Measurements from ENCODE around the gene VAMP1. TPM values are rescaled to one million over a fixed set of nuclear protein-coding genes. Genes with fewer than 3 reads are reported as not detected.

Gene VAMP1
- total RNA-seq, 1 experiment from 2014 or later = 10.3 TPM

GRCh38 chr12:6494258-6494743, 23.8 kb upstream of the VAMP1 start:
- Histone ChIP-seq H2BK5ac (ENCODE audit: insufficient read length, low read length) (no peak overlapping the region), H3K9me3 (ENCODE audit: control insufficient read depth, low read depth, low read length) (no peaks in the 10 kb centered on the region), H3K14ac (ENCODE audit: insufficient read depth, low read length) (no peak overlapping the region; the same call in 1 of the 2 replicates), H3K18ac (ENCODE audit: insufficient read length, low read depth, low read length) (peak overlapping the region; percentile 86), H3K79me1 (ENCODE audit: insufficient read depth, low read depth, low read length, poor library complexity, severe bottlenecking) (peaks cover 8% of the 10 kb centered on the region), H3K4ac (ENCODE audit: low read depth, low read length) (no peak overlapping the region; the same call in 1 of the 2 replicates), H4K91ac (ENCODE audit: insufficient read length, low read depth, low read length) (no peak overlapping the region), H3K23ac (ENCODE audit: insufficient read length, low read depth, low read length) (no peak overlapping the region), H2AK5ac (ENCODE audit: insufficient read length, low read length) (no peak overlapping the region), H2BK20ac (ENCODE audit: low read depth, low read length, poor library complexity, severe bottlenecking) (no peak overlapping the region), H2BK12ac (ENCODE audit: insufficient read length, low read depth, low read length) (no peak overlapping the region), H3K9ac (ENCODE audit: extremely low read depth, insufficient read length, low read length) (peak overlapping the region; percentile 72), H4K8ac (replicated peaks; ENCODE audit: insufficient read length, low read depth, low read length) (no peak overlapping the region), H2BK120ac (ENCODE audit: low read depth, low read length, poor library complexity, severe bottlenecking) (no peak overlapping the region), H4K5ac (ENCODE audit: insufficient read length, low read depth, low read length) (no peak overlapping the region), H3K79me2 (ENCODE audit: insufficient read depth, low read length) (peaks cover 4% of the 10 kb centered on the region; the same call in 1 of the 2 replicates), H4K20me1 (ENCODE audit: control insufficient read depth, insufficient read depth, insufficient read length) (no peaks in the 10 kb centered on the region), H3K4me1 (ENCODE audit: insufficient read depth, low read length) (0 out of 2 replicates have a peak, but pooled peaks cover 2% of the 10 kb centered on the region), H3K27me3 (ENCODE audit: insufficient read depth, low read length) (no peaks in the 10 kb centered on the region), H2AFZ (ENCODE audit: low read length) (no peak overlapping the region), H3K23me2 (ENCODE audit: insufficient read length, low read depth, low read length, poor library complexity, severe bottlenecking) (peaks cover 9% of the 10 kb centered on the region), H3T11ph (ENCODE audit: low read length) (no peak overlapping the region), H3K27ac (ENCODE audit: insufficient read length, low read depth, low read length) (peak overlapping the region; percentile 59), H3K56ac (ENCODE audit: insufficient read length, low read depth, low read length) (no peak overlapping the region), H3K4me2 (ENCODE audit: insufficient read depth, insufficient read length, low read length) (peak overlapping the region; percentile 100), H2BK15ac (ENCODE audit: low read depth, low read length) (no peak overlapping the region)
- TF ChIP-seq CTCF (conservative IDR thresholded peaks at IDR 0.05) = 0 out of 3 replicates have a peak, but pooled peaks have one; percentile 11
- Mint-ChIP-seq H3K27ac (peak overlapping the region; percentile 95 to 99 (median 97)), H3K36me3 (ENCODE audit: insufficient read depth in 1 of 3, low read depth in 3 of 3) (peaks cover 25 to 51% (median 47%) of the 10 kb centered on the region in 3 experiments), H3K27me3 (ENCODE audit: low read depth) (no peaks in the 10 kb centered on the region), H3K9me3 (no peaks in the 10 kb centered on the region), H3K4me3 (peak overlapping the region; percentile 90 to 91), H3K4me1 (peaks cover 20 to 23% of the 10 kb centered on the region in 2 experiments)
- WGBS (ENCODE audit: extremely low coverage, insufficient read length, low lambda C conversion rate) = no CpG with 5 or more reads among the region's 14 CpGs
- DNase-seq = no peak

All from H9 (cell line).